ENCODE data around the gene G3BP1. TPM values are rescaled to one million over a fixed set of nuclear protein-coding genes. Genes with fewer than 3 reads are reported as not detected.
"Not testable (repeated sequence)": the region's sequence is repeated elsewhere in the genome, so short reads cannot be mapped to it uniquely, and the experiment has no call there.

G3BP1 gene
- total RNA-seq, 1 experiment from 2014 or later = 400 TPM

GRCh38 chr5:151781201-151781600 lies 9.4 kb downstream of the G3BP1 start:
- ChIA-PET CTCF (interaction anchor here (1.2 to 1.4 kb wide), 2 partner anchors 10 to 44 kb away, joined by 3 to 4 read pairs; no protein-coding TSS in a partner anchor), POLR2A (no interaction called here)
- ATAC-seq = no peak

DNA sequence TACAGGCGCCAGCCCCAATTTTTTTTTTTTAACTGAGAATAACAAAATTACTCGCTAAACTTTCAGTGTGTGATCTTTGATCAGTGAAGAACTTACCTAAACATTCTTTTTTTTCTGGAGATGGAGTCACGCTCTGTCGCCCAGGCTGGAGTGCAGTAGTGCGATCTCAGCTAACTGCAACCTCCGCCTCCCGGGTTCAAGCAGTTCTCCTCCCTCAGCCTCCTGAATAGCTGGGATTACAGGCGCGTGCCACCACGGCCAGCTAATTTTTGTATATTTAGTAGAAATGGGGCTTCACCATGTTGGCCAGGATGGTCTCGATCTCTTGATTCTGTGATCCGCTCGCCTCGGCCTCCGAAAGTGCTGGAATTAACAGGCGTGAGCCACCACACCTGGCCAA lies 11.9 kb downstream of the G3BP1 start:
- not testable (repeated sequence) for H3K4me3 Mint-ChIP-seq; H3K9me3 Mint-ChIP-seq; DNase-seq (ENCODE audit: low spot score); H3K27me3 Mint-ChIP-seq (ENCODE audit: low read depth); ATAC-seq
- ChIA-PET POLR2A (interaction anchor here (0.8 kb wide), 1 partner anchor 12 kb away, joined by 3 read pairs; the partner anchor contains the start of gene G3BP1), CTCF (interaction anchor here (1.5 kb wide), 1 partner anchor 13 kb away, joined by 4 read pairs; no protein-coding TSS in a partner anchor)
- Mint-ChIP-seq H3K36me3 (peaks cover 22% of the 10 kb centered on the region), H3K4me1 (peaks cover 69% of the 10 kb centered on the region), H3K27ac (0 out of 2 replicates have a peak overlapping the region, but pooled peaks have one; percentile 27)

More at GRCh38 chr5:151781201-151781600, 9.4 kb downstream of the G3BP1 start:
- Mint-ChIP-seq H3K27ac (no peak overlapping the region), H3K36me3 (peaks cover 22% of the 10 kb centered on the region), H3K27me3 (ENCODE audit: low read depth) (no peaks in the 10 kb centered on the region), H3K9me3 (no peaks in the 10 kb centered on the region), H3K4me3 (no peak overlapping the region; the same call in 1 of the 2 replicates), H3K4me1 (peaks cover 84% of the 10 kb centered on the region)
- TF ChIP-seq, protein P1, sequence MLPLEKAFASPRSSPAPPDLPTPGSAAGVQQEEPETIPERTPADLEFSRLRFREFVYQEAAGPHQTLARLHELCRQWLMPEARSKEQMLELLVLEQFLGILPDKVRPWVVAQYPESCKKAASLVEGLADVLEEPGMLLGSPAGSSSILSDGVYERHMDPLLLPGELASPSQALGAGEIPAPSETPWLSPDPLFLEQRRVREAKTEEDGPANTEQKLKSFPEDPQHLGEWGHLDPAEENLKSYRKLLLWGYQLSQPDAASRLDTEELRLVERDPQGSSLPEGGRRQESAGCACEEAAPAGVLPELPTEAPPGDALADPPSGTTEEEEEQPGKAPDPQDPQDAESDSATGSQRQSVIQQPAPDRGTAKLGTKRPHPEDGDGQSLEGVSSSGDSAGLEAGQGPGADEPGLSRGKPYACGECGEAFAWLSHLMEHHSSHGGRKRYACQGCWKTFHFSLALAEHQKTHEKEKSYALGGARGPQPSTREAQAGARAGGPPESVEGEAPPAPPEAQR (CRISPR knock-in tag; IDR thresholded peaks at IDR 0.05) = no peak
- no peak for TF ChIP-seq SMAD4 (CRISPR knock-in tag; IDR thresholded peaks at IDR 0.05)
- TF ChIP-seq, protein P2, sequence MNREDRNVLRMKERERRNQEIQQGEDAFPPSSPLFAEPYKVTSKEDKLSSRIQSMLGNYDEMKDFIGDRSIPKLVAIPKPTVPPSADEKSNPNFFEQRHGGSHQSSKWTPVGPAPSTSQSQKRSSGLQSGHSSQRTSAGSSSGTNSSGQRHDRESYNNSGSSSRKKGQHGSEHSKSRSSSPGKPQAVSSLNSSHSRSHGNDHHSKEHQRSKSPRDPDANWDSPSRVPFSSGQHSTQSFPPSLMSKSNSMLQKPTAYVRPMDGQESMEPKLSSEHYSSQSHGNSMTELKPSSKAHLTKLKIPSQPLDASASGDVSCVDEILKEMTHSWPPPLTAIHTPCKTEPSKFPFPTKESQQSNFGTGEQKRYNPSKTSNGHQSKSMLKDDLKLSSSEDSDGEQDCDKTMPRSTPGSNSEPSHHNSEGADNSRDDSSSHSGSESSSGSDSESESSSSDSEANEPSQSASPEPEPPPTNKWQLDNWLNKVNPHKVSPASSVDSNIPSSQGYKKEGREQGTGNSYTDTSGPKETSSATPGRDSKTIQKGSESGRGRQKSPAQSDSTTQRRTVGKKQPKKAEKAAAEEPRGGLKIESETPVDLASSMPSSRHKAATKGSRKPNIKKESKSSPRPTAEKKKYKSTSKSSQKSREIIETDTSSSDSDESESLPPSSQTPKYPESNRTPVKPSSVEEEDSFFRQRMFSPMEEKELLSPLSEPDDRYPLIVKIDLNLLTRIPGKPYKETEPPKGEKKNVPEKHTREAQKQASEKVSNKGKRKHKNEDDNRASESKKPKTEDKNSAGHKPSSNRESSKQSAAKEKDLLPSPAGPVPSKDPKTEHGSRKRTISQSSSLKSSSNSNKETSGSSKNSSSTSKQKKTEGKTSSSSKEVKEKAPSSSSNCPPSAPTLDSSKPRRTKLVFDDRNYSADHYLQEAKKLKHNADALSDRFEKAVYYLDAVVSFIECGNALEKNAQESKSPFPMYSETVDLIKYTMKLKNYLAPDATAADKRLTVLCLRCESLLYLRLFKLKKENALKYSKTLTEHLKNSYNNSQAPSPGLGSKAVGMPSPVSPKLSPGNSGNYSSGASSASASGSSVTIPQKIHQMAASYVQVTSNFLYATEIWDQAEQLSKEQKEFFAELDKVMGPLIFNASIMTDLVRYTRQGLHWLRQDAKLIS (CRISPR knock-in tag; IDR thresholded peaks at IDR 0.05; ENCODE audit: borderline replicate concordance) = no peak
- no peak for DNase-seq (ENCODE audit: low spot score)

- H3K27me3 Mint-ChIP-seq (ENCODE audit: low read depth) = no peaks in the 10 kb centered on the region
- no peaks in the 10 kb centered on the region for H3K9me3 Mint-ChIP-seq
- H3K36me3 Mint-ChIP-seq = peaks cover 22% of the 10 kb centered on the region
- ChIA-PET CTCF (interaction anchor here (1.5 kb wide), 1 partner anchor 13 kb away, joined by 4 read pairs; no protein-coding TSS in a partner anchor), POLR2A (interaction anchor here (0.8 kb wide), 1 partner anchor 13 kb away, joined by 3 read pairs; the partner anchor contains the start of gene G3BP1)
- no peak for ATAC-seq
- no peak overlapping the region for H3K4me3 Mint-ChIP-seq
- TF ChIP-seq ZNF219 (CRISPR knock-in tag; IDR thresholded peaks at IDR 0.05; ENCODE audit: borderline replicate concordance) = no peak
- TF ChIP-seq NFATC4 (CRISPR knock-in tag; IDR thresholded peaks at IDR 0.05) = no peak
- TF ChIP-seq HMGA2 (CRISPR knock-in tag; IDR thresholded peaks at IDR 0.05) = no peak
- no peak for TF ChIP-seq JUN (CRISPR knock-in tag; IDR thresholded peaks at IDR 0.05)
- TF ChIP-seq E2F5 (CRISPR knock-in tag; IDR thresholded peaks at IDR 0.05) = no peak
- no peak for TF ChIP-seq CREM (CRISPR knock-in tag; IDR thresholded peaks at IDR 0.05)
- no peak overlapping the region for H3K27ac Mint-ChIP-seq
- DNase-seq (ENCODE audit: low spot score) = no peak
- H3K4me1 Mint-ChIP-seq = peaks cover 64% of the 10 kb centered on the region
Observed at GRCh38 chr5:151784141-151784540, 12.4 kb downstream of the G3BP1 start.

GRCh38 chr5:151786468-151786867 lies 14.7 kb downstream of the G3BP1 start:
- peak overlapping the region; percentile 81 for H3K27ac Mint-ChIP-seq
- POLR2A ChIA-PET = no interaction called here
- no peaks in the 10 kb centered on the region for H3K27me3 Mint-ChIP-seq (ENCODE audit: low read depth)
- no peak for TF ChIP-seq ZNF416 (CRISPR knock-in tag; IDR thresholded peaks at IDR 0.05)
- no peak for TF ChIP-seq FOXJ3 (CRISPR knock-in tag; IDR thresholded peaks at IDR 0.05; ENCODE audit: borderline replicate concordance)
- TF ChIP-seq NFATC4 (CRISPR knock-in tag; IDR thresholded peaks at IDR 0.05) = no peak
- TF ChIP-seq MAX (CRISPR knock-in tag; IDR thresholded peaks at IDR 0.05) = no peak
- TF ChIP-seq CBFB (CRISPR knock-in tag; IDR thresholded peaks at IDR 0.05; ENCODE audit: low read depth) = no peak
- no peak for TF ChIP-seq ETV6 (CRISPR knock-in tag; IDR thresholded peaks at IDR 0.05)
- TF ChIP-seq FOXP1 (CRISPR knock-in tag; IDR thresholded peaks at IDR 0.05; ENCODE audit: borderline replicate concordance) = no peak
- no peak for TF ChIP-seq ZNF671 (CRISPR knock-in tag; IDR thresholded peaks at IDR 0.05)
- TF ChIP-seq, protein P3, sequence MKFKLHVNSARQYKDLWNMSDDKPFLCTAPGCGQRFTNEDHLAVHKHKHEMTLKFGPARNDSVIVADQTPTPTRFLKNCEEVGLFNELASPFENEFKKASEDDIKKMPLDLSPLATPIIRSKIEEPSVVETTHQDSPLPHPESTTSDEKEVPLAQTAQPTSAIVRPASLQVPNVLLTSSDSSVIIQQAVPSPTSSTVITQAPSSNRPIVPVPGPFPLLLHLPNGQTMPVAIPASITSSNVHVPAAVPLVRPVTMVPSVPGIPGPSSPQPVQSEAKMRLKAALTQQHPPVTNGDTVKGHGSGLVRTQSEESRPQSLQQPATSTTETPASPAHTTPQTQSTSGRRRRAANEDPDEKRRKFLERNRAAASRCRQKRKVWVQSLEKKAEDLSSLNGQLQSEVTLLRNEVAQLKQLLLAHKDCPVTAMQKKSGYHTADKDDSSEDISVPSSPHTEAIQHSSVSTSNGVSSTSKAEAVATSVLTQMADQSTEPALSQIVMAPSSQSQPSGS (CRISPR knock-in tag; IDR thresholded peaks at IDR 0.05; ENCODE audit: borderline replicate concordance, low read depth) = no peak
- DNase-seq (ENCODE audit: low spot score) (no peak), ATAC-seq (peak; percentile 30; the same call in 1 of the 2 replicates)
- H3K4me3 Mint-ChIP-seq = no peak overlapping the region
- H3K4me1 Mint-ChIP-seq = peaks cover 44% of the 10 kb centered on the region
- H3K36me3 Mint-ChIP-seq = peaks cover 43% of the 10 kb centered on the region
- CTCF ChIA-PET = no interaction called here
- H3K9me3 Mint-ChIP-seq = no peaks in the 10 kb centered on the region

Measured in WTC11 (cell line).